ENCODE measurements around the gene KDM6B.

Gene KDM6B

DNA sequence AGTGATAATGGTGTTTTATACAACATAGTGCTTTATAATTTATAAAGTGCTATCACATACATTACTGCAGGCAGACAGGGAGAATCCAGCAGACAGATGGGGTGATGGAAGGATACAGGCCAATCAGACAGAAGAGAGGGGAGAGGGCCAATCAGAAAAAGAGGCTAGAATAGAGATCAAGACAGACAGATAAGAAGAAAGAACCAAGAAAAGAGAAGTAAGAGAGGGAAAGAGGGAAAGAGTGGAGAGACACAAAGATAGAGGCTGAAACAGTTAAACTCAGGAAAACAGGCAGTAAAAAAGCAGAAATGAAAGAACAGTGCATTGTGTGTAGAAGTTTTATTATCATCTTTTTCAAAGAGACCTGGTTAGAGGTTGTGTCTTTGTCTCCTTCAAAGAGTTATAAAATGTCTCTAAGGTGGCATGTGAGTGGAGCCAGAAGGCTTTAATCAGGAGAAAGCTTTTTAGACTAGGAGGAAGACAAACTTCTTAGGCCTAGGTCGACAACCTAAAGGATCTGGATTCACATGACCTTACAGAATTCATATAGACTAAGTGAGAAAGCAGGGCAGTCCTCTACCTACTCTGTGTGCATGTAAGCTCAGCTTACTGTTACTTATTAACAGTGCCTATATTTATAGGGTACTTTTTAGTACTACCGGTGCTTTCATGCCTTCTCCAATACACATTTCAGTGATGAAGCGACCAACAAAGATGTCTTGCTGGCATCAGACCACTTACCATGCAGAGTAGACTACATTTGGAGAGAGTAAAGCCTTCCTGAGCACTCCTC lies 46.3 kb downstream of the KDM6B start:
- DNase-seq: no peak

DNA sequence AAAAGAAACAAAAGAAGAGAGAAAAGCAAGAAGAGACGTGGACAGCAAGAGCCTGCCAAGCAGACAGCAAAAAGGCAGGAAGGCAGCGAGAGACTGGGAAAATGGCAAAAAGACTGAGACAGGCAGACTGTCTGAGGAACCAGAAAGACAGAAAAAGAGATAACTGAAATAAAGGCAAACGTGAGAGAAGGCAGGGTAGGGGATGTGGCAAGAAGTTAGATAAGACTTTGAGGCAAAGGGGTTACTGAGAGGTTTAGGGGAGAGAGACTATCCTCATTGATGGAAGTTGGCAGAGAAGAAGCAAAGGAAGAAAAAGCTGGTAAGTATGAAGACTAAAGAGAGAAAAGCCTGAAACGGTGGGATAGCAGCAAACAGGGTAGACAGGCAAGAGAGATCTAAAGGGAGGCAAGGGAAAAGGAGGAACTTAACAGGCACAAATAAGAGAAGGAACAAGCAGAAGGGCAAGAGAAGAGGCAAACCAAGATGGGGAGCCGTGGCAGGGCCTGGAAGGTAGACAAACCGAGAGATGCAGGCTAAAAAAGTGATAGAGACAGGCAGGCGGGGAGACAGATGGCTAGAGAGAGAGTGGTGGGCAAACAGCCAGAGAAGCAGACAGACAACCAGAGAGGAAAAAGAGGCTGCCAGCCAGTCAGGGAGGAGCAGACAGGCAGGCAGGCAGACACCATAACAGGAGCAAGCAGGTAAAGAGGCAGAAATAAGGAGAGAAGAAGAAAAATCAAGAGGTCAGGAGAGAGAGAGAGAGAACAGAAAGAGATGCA lies 47.4 kb downstream of the KDM6B start:
- DNase-seq: no peak

DNA sequence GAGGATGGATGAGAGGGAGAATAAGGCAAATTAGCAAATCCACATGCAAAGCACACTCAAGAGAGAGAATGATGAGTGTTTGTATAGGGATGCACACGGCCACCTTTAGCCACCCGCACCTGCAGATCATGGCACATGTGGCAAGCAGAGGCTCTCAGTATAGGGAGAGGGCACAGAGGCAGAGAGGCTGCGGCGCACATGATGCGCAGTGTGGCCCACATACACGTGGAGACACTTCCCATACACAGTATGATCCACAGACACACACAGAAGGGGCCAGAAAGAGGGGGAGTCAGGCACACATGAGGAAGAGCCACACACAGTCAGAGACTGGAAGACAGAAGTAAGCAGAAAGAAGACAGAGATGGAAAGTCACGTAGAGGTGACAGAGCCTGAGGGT lies 48.1 kb downstream of the KDM6B start:
- DNase-seq: no peak

DNA sequence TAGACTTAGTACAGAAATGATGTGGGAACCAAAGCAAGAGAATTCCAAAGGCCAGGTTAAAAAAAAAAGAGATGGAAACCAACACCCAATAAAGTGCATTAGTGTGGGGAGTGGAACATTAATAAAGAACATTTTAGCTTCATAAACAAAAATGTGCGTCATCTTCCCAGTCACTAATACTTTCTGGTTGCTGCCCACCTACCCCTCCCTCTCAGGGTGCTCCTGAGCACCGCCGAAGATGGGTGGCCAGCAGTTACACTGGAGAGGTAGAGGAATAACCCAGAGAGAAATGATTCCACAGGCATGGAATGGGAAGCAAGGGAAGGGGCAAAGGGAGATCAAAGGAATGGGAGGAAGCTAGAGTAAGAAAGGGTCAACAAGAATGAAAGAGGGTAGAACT lies 48.6 kb downstream of the KDM6B start:
- DNase-seq: no peak
